ENCODE data around the gene SIL1. TPM values are rescaled to one million over a fixed set of nuclear protein-coding genes. Genes with fewer than 3 reads are reported as not detected.

SIL1 gene
- total and polyA plus RNA-seq, 2 of the 13 experiments (the other 11 are each of a cell fraction or from before 2014, with no cell fraction given) = 26.0 to 30.0 TPM

- TF ChIP-seq ZSCAN31 (CRISPR knock-in tag; IDR thresholded peaks at IDR 0.05; ENCODE audit: low read depth) (no peak), TBX2 (CRISPR knock-in tag; IDR thresholded peaks at IDR 0.05; ENCODE audit: borderline replicate concordance) (no peak), ONECUT2 (CRISPR knock-in tag; IDR thresholded peaks at IDR 0.05) (no peak), ZBTB33 (CRISPR knock-in tag; IDR thresholded peaks at IDR 0.05) (no peak), CHCHD3 (CRISPR knock-in tag; IDR thresholded peaks at IDR 0.05) (no peak), ZMYM2 (CRISPR knock-in tag; IDR thresholded peaks at IDR 0.05) (no peak), CCDC6 (CRISPR knock-in tag; IDR thresholded peaks at IDR 0.05) (no peak), PPARG (CRISPR knock-in tag; conservative IDR thresholded peaks at IDR 0.05) (no peak)
- WGBS (ENCODE audit: low lambda C conversion rate) = 96% methylated on average over 1 of the region's 1 CpG
- FAIRE-seq = no peak
Measured at GRCh38 chr5:139158791-139159190, 39.4 kb downstream of the SIL1 start.

GRCh38 chr5:139157556-139157955 is 40.6 kb downstream of the SIL1 start:
- no peaks in the 10 kb centered on the region for H3K36me3 ChIP-seq (replicated peaks in 1 of 2; ENCODE audit: control insufficient read depth in 1 of 2, insufficient read depth in 2 of 2, low read length in 2 of 2)
- H3K27me3 ChIP-seq (ENCODE audit: control insufficient read depth in 1 of 2, insufficient read depth in 2 of 2, low read length in 2 of 2) = no peaks in the 10 kb centered on the region
- H3K9ac ChIP-seq (ENCODE audit: insufficient read depth, low read depth, low read length) = no peak overlapping the region
- intact Hi-C loops (cut with micrococcal nuclease; ENCODE audit: unreplicated experiment) = no loop called here
- ATAC-seq = no peak
- FAIRE-seq = no peak
- no peak overlapping the region for H3K27ac ChIP-seq (ENCODE audit: extremely low read length, insufficient read depth, low read length)
- no peaks in the 10 kb centered on the region for H3K79me2 ChIP-seq (ENCODE audit: insufficient read depth, low read length)
- POLR2A ChIA-PET = no interaction called here
- no peak overlapping the region for H3K4me2 ChIP-seq (ENCODE audit: low read depth, low read length)
- H3K9me3 ChIP-seq (ENCODE audit: low read length) = no peaks in the 10 kb centered on the region
- BruUV-seq (replicated peaks) = no TSS peak
- no peak for DNase-seq (ENCODE audit: low spot score)
- in situ Hi-C loops (cut with HindIII; ENCODE audit: extremely low pct_ligation_motif_present, low pct_unique_long_range_greater_than_20kb) = no loop called here
- CTCF ChIA-PET (ENCODE audit: low intra/inter-chr PET ratio, low total read pairs) = no interaction called here
- TF ChIP-seq KDM5A (IDR thresholded peaks at IDR 0.05; ENCODE audit: borderline replicate concordance, low read length) (no peak), MED8 (CRISPR knock-in tag; IDR thresholded peaks at IDR 0.05; ENCODE audit: insufficient replicate concordance) (no peak), SATB2 (CRISPR knock-in tag; IDR thresholded peaks at IDR 0.05) (no peak), GPN1 (CRISPR knock-in tag; IDR thresholded peaks at IDR 0.05; ENCODE audit: borderline replicate concordance) (no peak)
- peaks cover 16% of the 10 kb centered on the region for H3K4me1 ChIP-seq (ENCODE audit: insufficient read depth, low read length)
- H2AFZ ChIP-seq (ENCODE audit: low read length) = no peak overlapping the region
- no peak overlapping the region for H3K4me3 ChIP-seq (replicated peaks in 1 of 3; ENCODE audit: insufficient read depth in 1 of 3, low read depth in 2 of 3, low read length in 3 of 3)
- no peaks in the 10 kb centered on the region for H4K20me1 ChIP-seq (ENCODE audit: insufficient read depth, low read length)

More at GRCh38 chr5:139158791-139159190, 39.4 kb downstream of the SIL1 start:
- in situ Hi-C loops (cut with HindIII; ENCODE audit: extremely low pct_ligation_motif_present, low pct_unique_long_range_greater_than_20kb) (no loop called here), intact Hi-C loops (cut with micrococcal nuclease; ENCODE audit: unreplicated experiment) (no loop called here)
- Histone ChIP-seq H3K27ac (ENCODE audit: extremely low read length, insufficient read depth, low read length) (no peak overlapping the region), H3K79me2 (ENCODE audit: insufficient read depth, low read length) (no peaks in the 10 kb centered on the region), H2AFZ (ENCODE audit: low read length) (no peak overlapping the region), H3K4me1 (ENCODE audit: insufficient read depth, low read length) (peaks cover 10% of the 10 kb centered on the region), H3K9ac (ENCODE audit: insufficient read depth, low read depth, low read length) (no peak overlapping the region), H3K27me3 (ENCODE audit: control insufficient read depth in 1 of 2, insufficient read depth in 2 of 2, low read length in 2 of 2) (no peaks in the 10 kb centered on the region), H4K20me1 (ENCODE audit: insufficient read depth, low read length) (no peaks in the 10 kb centered on the region), H3K36me3 (replicated peaks in 1 of 2; ENCODE audit: control insufficient read depth in 1 of 2, insufficient read depth in 2 of 2, low read length in 2 of 2) (no peaks in the 10 kb centered on the region), H3K9me3 (ENCODE audit: low read length) (no peaks in the 10 kb centered on the region), H3K4me3 (replicated peaks in 1 of 3; ENCODE audit: insufficient read depth in 1 of 3, low read depth in 2 of 3, low read length in 3 of 3) (no peak overlapping the region), H3K4me2 (ENCODE audit: low read depth, low read length) (no peak overlapping the region)
- DNase-seq (ENCODE audit: low spot score) (no peak), ATAC-seq (no peak)
- CTCF ChIA-PET (ENCODE audit: low intra/inter-chr PET ratio, low total read pairs) = no interaction called here
- BruUV-seq (replicated peaks) = no TSS peak
- POLR2A ChIA-PET = no interaction called here
